IMR-90 (cell line): ENCODE results near the gene R3HDM2.

Source experiments
- CTCF ChIP-seq: conservative IDR thresholded peaks from 2 replicates; pipeline ENCODE4 v1.5.1; 2012; ENCODE audit warnings: mild to moderate bottlenecking, low read depth, low read length, improper control_type of control experiment
- POLR2A ChIP-seq: IDR thresholded peaks from 2 replicates; pipeline ENCODE4 v1.6.1; 2012; ENCODE audit warnings: mild to moderate bottlenecking, low read depth, low read length

DNA sequence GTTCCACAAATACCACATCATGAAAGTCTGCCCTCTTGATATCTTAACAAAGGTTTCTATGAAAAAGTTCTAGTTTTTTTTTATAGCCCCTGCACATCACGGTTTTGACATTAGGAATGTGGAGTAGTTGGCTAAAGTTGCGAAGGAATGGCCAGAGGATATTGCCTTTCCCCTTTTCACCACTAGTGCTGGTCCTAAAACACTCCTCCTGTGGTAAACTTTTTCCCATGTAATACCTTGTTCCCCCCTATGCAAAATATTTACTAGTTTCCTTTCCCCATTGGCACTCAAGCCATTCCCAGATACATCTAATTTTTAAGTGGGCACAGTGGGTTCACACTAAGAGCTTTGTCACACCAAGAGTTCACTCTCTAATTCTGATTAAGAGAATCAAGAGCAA, 33.4 kb downstream of the R3HDM2 start:
- TF ChIP-seq POLR2A (no peak), CTCF (no peak)
